AG09309 (cell line): Measurements from ENCODE around the gene ME1.
"Not testable (repeated sequence)": the region's sequence is repeated elsewhere in the genome, so short reads cannot be mapped to it uniquely, and the experiment has no call there.

Experiments
- DNase-seq: peaks from one replicate; pipeline ENCODE4 v3.0.0-alpha.2; 2010; ENCODE audit warnings: low read depth
- H3K4me3 ChIP-seq: 2 replicates; pipeline ENCODE4 v1.5.1; 2011; ENCODE audit warnings: mild to moderate bottlenecking, low read depth, low read length, moderate library complexity; ENCODE audit not compliant: control insufficient read depth
- CTCF ChIP-seq: IDR thresholded peaks from 2 replicates; pipeline ENCODE4 v1.5.1; 2011; ENCODE audit warnings: mild to moderate bottlenecking, low read depth, low read length, inconsistent platforms; ENCODE audit not compliant: insufficient read depth, control insufficient read depth; ENCODE audit errors: missing control alignments

The ME1 gene

GRCh38 chr6:83369692-83370091 lies 61.2 kb downstream of the ME1 start:
- no peak overlapping the region for H3K4me3 ChIP-seq
- no peak for TF ChIP-seq CTCF
- DNase-seq, result no peak

- no peak overlapping the region for H3K4me3 ChIP-seq
- TF ChIP-seq CTCF, result no peak
- no peak for DNase-seq
Observed at GRCh38 chr6:83368577-83368976, 62.3 kb downstream of the ME1 start.

DNA sequence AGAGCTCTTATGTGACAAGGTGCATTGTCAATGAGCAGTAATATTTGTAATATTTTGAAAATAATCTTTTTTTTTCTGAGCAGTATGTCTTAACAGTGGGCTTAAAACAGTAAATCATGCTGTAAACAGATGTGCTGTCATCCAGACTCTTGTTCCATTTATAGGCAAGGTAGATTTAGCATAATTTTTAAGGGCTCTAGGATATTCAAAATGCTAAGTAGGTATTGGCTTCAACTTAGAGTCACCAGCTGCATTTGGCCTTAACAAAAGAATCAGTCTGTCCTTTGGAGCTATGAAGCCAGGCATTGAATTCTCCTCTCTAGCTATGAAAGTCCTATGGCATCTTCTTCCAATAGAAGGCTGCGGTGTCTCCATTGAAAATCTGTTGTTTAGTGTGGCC lies 63.7 kb downstream of the ME1 start:
- no peak for TF ChIP-seq CTCF
- DNase-seq, result no peak
- H3K4me3 ChIP-seq, result no peak overlapping the region

- no peak overlapping the region for H3K4me3 ChIP-seq
- no peak for TF ChIP-seq CTCF
- peak; percentile 28 for DNase-seq
Observed at GRCh38 chr6:83365931-83366330, 64.9 kb downstream of the ME1 start.

- not testable (repeated sequence) for H3K4me3 ChIP-seq, DNase-seq
Observed at GRCh38 chr6:83362349-83362748, 68.5 kb downstream of the ME1 start.

DNA sequence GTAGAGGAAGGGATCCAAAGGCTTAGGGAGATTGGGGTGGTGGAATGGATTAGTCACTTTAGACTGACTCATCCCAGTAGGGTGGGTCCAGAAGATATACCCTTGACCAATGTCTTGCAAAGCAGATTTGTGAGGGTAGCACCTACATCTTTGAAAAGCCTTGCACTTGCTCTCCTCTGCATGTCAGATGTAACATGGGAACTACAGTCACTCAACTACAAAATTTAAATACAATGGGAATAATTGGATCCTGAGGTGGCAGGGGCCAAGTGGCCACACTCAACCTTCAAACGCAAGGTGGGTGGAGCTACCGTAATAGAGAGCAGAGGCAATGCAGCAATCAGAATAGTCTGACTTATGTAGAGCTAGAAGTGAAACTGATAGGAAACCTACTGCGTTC lies 71.2 kb downstream of the ME1 start:
- no peak for DNase-seq
- H3K4me3 ChIP-seq, result no peak overlapping the region
- TF ChIP-seq CTCF, result no peak

DNA sequence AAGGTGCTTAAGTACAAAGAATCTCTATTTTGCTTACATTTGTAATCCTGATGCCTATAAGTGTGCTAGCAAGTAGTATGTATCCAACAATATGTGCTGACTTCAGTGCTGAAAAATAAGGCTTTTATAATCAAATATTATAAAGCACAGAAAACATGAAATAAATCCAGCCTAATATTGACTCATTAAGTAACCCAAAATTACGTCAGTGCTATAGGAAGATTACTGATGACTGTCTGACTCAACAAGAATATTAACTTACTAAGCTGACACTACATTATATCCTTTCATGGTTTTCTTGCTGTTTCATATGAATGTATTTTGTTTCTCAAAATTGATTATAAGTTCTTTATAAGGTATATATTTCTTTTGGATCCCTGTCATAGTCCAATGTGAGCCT lies 76.1 kb downstream of the ME1 start:
- no peak for DNase-seq
- H3K4me3 ChIP-seq, result no peak overlapping the region
- TF ChIP-seq CTCF, result no peak

GRCh38 chr6:83352424-83353061 lies 78.3 kb downstream of the ME1 start:
- TF ChIP-seq CTCF, result no peak
- no peak overlapping the region for H3K4me3 ChIP-seq
- no peak for DNase-seq
